Measurements from ENCODE around the gene TSPAN5.

TSPAN5 gene

DNA sequence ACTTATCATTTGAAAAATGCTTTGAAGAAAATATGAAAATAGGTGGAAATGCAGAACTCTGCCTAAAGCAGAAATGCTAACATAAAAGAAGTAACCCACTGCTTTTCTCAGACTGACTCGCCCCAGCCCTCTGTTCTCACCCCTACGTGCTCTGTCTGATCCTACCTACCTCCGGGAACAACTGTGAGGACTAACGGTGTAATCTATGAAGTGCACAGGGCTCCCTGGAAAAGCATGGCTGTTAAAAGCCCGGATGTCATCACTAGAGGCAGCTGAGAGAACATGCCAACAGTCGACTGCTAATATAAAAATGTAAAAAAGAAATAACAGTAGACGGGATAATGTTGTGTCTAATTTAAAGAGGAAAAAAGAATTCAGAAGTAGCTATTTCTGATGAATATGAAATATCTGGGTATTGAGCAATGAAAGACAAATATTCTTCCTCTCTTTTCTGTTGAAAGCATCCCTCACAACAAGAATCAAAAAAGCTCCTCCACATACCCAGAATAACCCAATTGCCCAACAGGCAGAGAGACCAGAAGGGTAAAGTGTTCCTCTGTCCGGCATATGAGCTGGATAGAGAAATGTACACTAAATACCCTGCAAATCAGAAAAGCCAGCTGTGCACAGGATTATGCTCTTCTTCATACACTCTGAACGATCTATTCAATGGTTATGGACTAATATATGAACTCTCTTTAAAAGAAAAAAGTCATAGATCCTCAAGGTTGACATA is 130.7 kb downstream of the TSPAN5 start:
- DNase-seq (ENCODE audit: extremely low read depth, low read depth) = no peak
- no peak overlapping the region for H3K4me3 ChIP-seq (replicated peaks; ENCODE audit: low read depth, low read length)
- TF ChIP-seq, protein P1, sequence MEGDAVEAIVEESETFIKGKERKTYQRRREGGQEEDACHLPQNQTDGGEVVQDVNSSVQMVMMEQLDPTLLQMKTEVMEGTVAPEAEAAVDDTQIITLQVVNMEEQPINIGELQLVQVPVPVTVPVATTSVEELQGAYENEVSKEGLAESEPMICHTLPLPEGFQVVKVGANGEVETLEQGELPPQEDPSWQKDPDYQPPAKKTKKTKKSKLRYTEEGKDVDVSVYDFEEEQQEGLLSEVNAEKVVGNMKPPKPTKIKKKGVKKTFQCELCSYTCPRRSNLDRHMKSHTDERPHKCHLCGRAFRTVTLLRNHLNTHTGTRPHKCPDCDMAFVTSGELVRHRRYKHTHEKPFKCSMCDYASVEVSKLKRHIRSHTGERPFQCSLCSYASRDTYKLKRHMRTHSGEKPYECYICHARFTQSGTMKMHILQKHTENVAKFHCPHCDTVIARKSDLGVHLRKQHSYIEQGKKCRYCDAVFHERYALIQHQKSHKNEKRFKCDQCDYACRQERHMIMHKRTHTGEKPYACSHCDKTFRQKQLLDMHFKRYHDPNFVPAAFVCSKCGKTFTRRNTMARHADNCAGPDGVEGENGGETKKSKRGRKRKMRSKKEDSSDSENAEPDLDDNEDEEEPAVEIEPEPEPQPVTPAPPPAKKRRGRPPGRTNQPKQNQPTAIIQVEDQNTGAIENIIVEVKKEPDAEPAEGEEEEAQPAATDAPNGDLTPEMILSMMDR (IDR thresholded peaks at IDR 0.05; ENCODE audit: low read depth, low read length, missing control alignments) = no peak

DNA sequence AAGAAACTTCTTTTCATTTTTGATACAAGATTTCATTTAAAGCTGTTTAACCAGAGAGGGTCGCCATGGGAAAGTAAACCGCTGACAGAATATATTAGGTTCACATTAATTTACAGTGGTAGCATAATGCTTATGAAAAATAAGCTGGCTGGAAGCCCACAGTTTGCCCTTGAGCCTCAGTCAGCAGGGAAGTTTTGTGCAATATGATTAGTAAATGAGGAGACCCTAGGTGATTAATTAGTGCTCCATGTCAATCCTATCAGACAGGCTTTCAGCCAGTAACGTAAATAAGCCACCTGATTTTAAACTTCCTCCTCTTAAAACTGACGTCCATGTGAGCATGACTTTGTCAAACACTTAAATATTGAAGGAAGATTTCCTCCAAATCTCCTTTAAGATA is 134.2 kb downstream of the TSPAN5 start:
- no peak overlapping the region for H3K4me3 ChIP-seq (replicated peaks; ENCODE audit: low read depth, low read length)
- no peak for DNase-seq (ENCODE audit: extremely low read depth, low read depth)
- TF ChIP-seq, protein P1 (IDR thresholded peaks at IDR 0.05; ENCODE audit: low read depth, low read length, missing control alignments) = no peak

DNA sequence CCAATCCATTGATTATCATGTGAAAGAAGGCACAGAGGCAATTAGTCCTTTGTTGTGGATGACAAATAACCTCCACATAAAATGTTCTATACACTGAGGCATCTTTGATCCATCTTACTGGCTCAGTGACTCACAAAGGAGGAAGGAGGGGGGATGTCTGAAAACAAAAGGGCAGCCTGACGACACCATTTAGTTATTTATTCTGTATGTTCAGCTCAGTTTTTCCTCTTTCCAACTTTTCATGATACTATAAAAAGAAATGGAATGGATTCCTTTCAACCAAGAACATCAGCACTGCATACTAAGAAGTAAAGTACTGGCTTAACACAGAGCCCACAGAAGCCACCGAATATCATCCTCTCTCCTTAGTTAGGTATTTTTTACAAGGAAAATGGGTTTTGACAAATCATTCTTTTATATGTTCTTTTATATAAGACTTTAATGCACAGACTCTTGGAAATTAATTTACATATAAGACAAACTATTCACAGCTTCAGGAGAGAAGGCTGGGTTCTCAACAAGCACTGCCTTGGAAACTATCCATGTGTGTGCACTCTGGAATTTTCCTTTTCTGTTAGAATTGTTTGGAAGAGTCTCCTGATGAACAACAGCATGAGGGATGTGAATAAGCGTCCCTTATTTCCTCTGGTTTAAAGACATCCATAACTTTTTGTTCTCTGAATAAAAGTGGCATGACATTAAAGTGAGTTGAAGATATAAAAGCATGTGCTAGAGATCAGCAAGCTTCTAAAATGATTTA is 135.6 kb downstream of the TSPAN5 start:
- TF ChIP-seq, protein P1 (IDR thresholded peaks at IDR 0.05; ENCODE audit: low read depth, low read length, missing control alignments) = no peak
- peak; percentile 54 for DNase-seq (ENCODE audit: extremely low read depth, low read depth)
- no peak overlapping the region for H3K4me3 ChIP-seq (replicated peaks; ENCODE audit: low read depth, low read length)

DNA sequence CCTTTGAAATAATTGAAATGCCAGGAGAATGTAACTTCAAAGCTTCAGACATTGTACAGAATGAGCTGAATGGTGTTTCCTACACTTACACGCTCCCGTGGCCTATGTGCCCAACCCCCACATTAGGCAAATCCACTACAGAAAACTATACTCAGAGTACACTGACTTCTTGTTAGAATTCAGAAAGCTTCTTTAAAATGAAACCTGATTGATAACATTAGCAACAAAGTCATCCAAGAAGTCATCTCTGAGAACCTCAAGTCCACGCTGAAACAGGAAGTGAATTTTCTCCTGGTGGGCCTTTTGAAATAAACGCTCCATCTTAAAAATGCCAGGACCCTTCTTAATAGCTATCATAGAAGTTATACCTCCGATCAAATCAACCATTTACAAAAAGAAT is 136.3 kb downstream of the TSPAN5 start:
- DNase-seq (ENCODE audit: extremely low read depth, low read depth) = no peak
- TF ChIP-seq, protein P1 (IDR thresholded peaks at IDR 0.05; ENCODE audit: low read depth, low read length, missing control alignments) = no peak
- H3K4me3 ChIP-seq (replicated peaks; ENCODE audit: low read depth, low read length) = no peak overlapping the region

DNA sequence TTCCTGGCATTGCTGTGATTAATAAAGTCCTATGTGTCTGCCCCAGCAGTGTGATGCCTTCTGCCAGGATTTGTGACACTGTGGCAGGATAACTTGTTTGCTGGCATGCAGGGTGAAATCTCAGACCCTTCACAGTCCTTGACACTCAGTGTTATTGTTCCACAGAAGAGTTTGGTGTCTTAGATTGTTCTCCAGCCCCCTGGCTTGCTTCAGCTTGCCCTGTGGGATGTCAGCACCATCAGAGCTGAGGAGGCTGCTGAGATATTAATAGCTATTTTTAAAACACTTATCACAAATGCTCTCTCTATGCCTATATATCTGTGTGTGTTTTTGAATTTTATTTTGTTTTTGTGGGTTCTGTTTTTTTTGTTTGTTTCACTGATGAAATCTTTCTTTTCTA is 136.9 kb downstream of the TSPAN5 start:
- TF ChIP-seq, protein P1 (IDR thresholded peaks at IDR 0.05; ENCODE audit: low read depth, low read length, missing control alignments) = no peak
- DNase-seq (ENCODE audit: extremely low read depth, low read depth) = no peak
- no peak overlapping the region for H3K4me3 ChIP-seq (replicated peaks; ENCODE audit: low read depth, low read length)

DNA sequence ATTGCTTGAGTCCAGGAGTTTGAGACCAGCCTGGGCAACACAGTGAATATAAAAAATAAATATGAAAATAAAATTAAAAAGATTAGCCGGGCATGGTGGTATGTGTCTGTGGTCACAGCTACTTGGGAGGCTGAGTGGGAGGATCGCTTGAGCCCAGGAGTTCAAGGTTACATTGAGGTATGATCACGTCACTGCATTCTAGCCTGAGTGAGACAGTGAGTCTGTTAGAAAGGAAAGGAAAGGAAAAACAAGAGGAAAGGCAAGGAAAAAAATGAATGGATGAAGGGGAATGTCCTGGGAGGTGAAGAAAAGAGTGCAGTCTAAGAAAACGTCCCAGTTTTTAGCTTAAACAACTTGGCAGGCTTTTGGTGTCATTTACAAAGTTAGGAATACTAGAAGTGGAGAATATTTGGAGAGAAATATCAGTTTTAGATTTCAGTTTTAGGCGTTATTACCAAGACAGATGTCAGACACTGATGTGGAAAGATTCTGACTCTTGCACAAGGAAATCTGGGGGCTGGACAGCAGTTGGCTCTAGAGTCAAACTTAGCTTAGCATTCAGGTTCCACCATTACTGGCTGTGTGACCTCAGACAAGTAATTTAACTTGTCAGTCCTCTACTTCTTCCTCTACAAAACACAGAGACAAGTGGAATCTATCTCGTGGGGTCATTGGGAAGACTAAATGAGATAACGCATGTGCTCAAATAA is 139.0 kb downstream of the TSPAN5 start:
- DNase-seq (ENCODE audit: extremely low read depth, low read depth) = no peak
- TF ChIP-seq, protein P1 (IDR thresholded peaks at IDR 0.05; ENCODE audit: low read depth, low read length, missing control alignments) = no peak
- H3K4me3 ChIP-seq (replicated peaks; ENCODE audit: low read depth, low read length) = no peak overlapping the region
